Smooth muscle cell (in vitro differentiated cells): Measurements from ENCODE around the gene MRNIP. TPM values are rescaled to one million over a fixed set of nuclear protein-coding genes. Genes with fewer than 3 reads are reported as not detected.

ENCODE experiments used
- DNase-seq: peaks from one replicate; lab custom pipeline; 2025; ENCODE audit not compliant: unreplicated experiment; lab: John Stamatoyannopoulos, UW
- H2AFZ ChIP-seq: fragments of 200-600 bp; sonication (generic); 2 replicates; pipeline ENCODE4 v1.6.0; 2016; ENCODE audit warnings: antibody characterized with exemption, low read depth, mild to moderate bottlenecking
- H3F3A ChIP-seq: fragments of 200-600 bp; sonication (generic); 2 replicates; pipeline ENCODE4 v1.6.0; 2017; ENCODE audit warnings: antibody characterized with exemption, low read depth
- H3K27ac ChIP-seq: fragments of 200-600 bp; sonication (generic); 2 replicates; pipeline ENCODE4 v1.5.1; 2016; ENCODE audit warnings: low read depth, mild to moderate bottlenecking
- H3K27me3 ChIP-seq: fragments of 200-600 bp; sonication (generic); 2 replicates; pipeline ENCODE4 v1.6.1; 2016; ENCODE audit warnings: low read depth, mild to moderate bottlenecking
- H3K36me3 ChIP-seq: fragments of 200-600 bp; sonication (generic); 2 replicates; pipeline ENCODE4 v1.5.1; 2016; ENCODE audit warnings: low read depth
- H3K4me1 ChIP-seq: fragments of 200-600 bp; sonication (generic); 2 replicates; pipeline ENCODE4 v1.5.1; 2016; ENCODE audit warnings: low read depth
- H3K4me2 ChIP-seq: fragments of 200-600 bp; sonication (generic); 2 replicates; pipeline ENCODE4 v1.6.0; 2016; ENCODE audit warnings: mild to moderate bottlenecking
- H3K4me3 ChIP-seq: fragments of 200-600 bp; sonication (generic); 2 replicates; pipeline ENCODE4 v1.5.1; 2016; ENCODE audit warnings: mild to moderate bottlenecking
- H3K79me2 ChIP-seq: fragments of 200-600 bp; sonication (generic); 2 replicates; pipeline ENCODE4 v1.6.0; 2016; ENCODE audit warnings: low read depth, mild to moderate bottlenecking
- H3K9ac ChIP-seq: fragments of 200-600 bp; sonication (generic); 2 replicates; pipeline ENCODE4 v1.6.0; 2016; ENCODE audit warnings: low read depth
- H3K9me3 ChIP-seq: fragments of 200-600 bp; sonication (generic); replicated peaks from 2 replicates; pipeline ENCODE4 v1.5.1; 2016; ENCODE audit warnings: low read depth
- H4K20me1 ChIP-seq: fragments of 200-600 bp; sonication (generic); 2 replicates; pipeline ENCODE4 v1.6.0; 2016; ENCODE audit warnings: low read depth
- WGBS: methylation state at CpG from one replicate; pipeline ENCODE4 v1.1.7; 2016; ENCODE audit warnings: low lambda C conversion rate; 5-methylcytosine and 5-hydroxymethylcytosine counted together
- polyA plus RNA-seq: library from polyadenylated mRNA; unstranded; fragments of >200 nt; fragmentation: Nextera tagmentation; extraction: Ambion mirVana; gene quantifications from 2 replicates; pipeline ENCODE4 v1.2.1, GENCODE V29; 2016
- total RNA-seq: library from RNA; depleted of rRNA; stranded (reverse); fragments of >200 nt; gene quantifications from 2 replicates; pipeline ENCODE4 v1.2.3, GENCODE V29; 2014
- TF ChIP-seq, protein P1 (sequence below): fragments of 200-600 bp; sonication (generic); IDR thresholded peaks from 2 replicates; pipeline ENCODE4 v1.5.1; 2017; ENCODE audit warnings: borderline replicate concordance, mild to moderate bottlenecking, antibody characterized with exemption; ENCODE audit not compliant: insufficient read depth, poor library complexity, severe bottlenecking

The MRNIP gene
- total and polyA plus RNA-seq, 2 experiments from 2014 or later = 11.9 to 16.5 TPM

DNA sequence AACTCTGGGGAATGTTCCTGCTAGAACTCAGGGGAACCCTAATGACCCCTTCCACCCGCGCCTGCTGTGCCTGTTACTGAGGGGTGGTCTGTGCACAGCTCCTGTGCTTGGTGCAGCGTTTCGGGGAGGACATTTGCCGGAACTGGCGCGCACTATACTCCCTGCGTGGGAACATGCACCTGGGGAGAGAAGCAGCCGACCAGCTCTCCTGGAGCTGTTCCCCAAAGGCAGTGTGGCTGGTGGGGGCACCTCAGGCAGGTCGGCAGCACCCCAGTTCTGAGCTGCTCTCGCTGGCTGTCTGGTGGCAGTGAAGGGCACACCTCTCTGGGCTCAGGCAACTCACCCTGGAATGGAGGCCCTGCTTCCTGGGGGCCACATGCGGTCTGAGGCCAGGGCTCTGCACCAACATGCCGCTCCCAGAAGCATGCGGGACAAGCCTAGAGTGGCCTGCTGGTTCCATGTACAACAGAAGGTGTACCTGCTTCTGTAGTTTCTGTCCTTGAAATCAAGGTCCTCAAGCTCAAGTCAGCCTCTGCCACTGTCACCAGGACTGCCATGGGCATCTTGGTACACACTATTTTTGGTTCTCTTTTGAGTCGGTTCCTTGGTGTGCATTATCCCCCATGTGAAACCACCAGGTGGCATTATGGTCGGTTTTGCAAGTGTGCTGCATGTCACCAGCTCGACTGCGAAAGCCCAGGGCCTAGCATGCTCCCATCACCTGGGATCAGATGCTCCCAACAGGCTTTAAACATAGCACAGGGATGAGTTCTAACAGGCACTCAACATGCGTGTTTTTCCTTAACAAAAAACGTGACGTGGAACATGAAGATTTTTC, 7.8 kb upstream of the MRNIP start:
- Histone ChIP-seq H2AFZ (no peak overlapping the region), H3K36me3 (no peaks in the 10 kb centered on the region), H3K4me1 (no peaks in the 10 kb centered on the region), H3K79me2 (no peaks in the 10 kb centered on the region), H3F3A (no peaks in the 10 kb centered on the region), H3K4me3 (no peak overlapping the region), H3K27me3 (no peaks in the 10 kb centered on the region), H3K27ac (no peak overlapping the region), H3K9ac (no peak overlapping the region), H3K9me3 (no peaks in the 10 kb centered on the region), H3K4me2 (no peak overlapping the region), H4K20me1 (no peaks in the 10 kb centered on the region)
- no peak for DNase-seq
- TF ChIP-seq, protein P1, sequence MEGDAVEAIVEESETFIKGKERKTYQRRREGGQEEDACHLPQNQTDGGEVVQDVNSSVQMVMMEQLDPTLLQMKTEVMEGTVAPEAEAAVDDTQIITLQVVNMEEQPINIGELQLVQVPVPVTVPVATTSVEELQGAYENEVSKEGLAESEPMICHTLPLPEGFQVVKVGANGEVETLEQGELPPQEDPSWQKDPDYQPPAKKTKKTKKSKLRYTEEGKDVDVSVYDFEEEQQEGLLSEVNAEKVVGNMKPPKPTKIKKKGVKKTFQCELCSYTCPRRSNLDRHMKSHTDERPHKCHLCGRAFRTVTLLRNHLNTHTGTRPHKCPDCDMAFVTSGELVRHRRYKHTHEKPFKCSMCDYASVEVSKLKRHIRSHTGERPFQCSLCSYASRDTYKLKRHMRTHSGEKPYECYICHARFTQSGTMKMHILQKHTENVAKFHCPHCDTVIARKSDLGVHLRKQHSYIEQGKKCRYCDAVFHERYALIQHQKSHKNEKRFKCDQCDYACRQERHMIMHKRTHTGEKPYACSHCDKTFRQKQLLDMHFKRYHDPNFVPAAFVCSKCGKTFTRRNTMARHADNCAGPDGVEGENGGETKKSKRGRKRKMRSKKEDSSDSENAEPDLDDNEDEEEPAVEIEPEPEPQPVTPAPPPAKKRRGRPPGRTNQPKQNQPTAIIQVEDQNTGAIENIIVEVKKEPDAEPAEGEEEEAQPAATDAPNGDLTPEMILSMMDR = no peak
- 95% methylated on average over 21 of the region's 21 CpGs for whole genome bisulfite sequencing

DNA sequence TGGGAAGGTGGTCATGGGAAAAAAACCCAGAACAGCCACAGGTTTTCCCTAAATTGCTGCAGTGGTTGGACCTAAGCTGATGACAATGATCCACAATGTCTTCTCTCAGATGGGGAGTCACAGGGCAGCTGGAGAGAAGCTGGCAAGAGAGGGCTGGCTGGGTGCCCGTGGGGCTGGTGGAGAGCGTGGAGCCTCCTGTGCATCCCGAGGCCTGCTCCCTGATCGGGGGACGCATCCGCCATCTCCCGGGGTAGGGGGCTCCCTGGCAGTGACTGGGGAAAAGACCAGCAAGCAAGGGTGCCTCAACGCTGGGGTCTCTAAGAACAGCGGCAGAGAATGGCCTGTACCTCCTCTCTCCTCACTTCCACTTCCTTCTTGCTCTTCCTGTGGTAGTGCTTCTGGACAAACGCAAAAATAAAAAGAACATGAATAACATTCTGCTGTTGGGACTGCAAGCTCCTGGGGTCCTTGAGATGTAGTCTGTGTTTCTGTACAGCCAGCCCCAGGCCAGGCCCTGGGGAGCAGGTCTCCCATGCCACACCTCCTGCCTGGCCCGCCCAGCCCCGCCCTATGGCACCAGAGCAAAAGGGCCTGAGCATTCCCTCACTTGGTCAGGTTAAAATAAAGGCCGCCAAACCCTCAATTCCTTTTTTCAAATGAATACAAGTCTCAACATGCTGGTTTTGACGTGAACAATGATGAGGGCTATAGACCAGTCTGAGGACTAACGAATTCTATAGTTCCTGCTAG, 7.0 kb upstream of the MRNIP start:
- Histone ChIP-seq H3K9ac (no peak overlapping the region), H2AFZ (no peak overlapping the region), H3K9me3 (no peaks in the 10 kb centered on the region), H3K79me2 (no peaks in the 10 kb centered on the region), H3K4me3 (no peak overlapping the region), H3K27ac (no peak overlapping the region), H3F3A (no peaks in the 10 kb centered on the region), H3K36me3 (no peaks in the 10 kb centered on the region), H4K20me1 (no peaks in the 10 kb centered on the region), H3K27me3 (no peaks in the 10 kb centered on the region), H3K4me2 (no peak overlapping the region), H3K4me1 (no peaks in the 10 kb centered on the region)
- no peak for DNase-seq
- 94% methylated on average over 15 of the region's 15 CpGs for WGBS
- TF ChIP-seq, protein P1 = no peak

DNA sequence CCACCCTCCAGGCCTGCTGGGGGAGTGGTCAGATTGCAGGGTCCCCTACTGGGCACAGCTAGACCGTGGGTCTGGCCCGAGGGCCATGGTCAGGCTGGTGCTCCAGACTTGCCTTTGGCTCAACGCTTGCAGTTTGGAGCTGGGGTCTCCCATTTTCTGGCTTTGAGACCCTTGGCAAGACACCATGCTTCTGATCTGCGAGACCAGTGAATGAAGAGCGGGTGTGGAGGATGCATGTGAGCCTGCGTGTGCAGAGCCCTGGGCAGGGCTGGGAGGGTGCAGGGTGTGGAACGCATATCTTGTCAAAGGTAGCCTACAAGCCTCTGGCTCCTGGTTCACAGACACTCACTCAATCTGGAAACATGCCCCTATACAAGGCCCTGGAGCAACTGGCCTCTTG, 6.1 kb upstream of the MRNIP start:
- TF ChIP-seq, protein P1 = no peak
- 93% methylated on average over 7 of the region's 7 CpGs for WGBS
- H3K79me2 ChIP-seq = no peaks in the 10 kb centered on the region
- H3K27ac ChIP-seq = no peak overlapping the region
- H3K4me3 ChIP-seq = no peak overlapping the region
- no peak for DNase-seq
- H3K9ac ChIP-seq = no peak overlapping the region
- H3K4me2 ChIP-seq = no peak overlapping the region
- H3K36me3 ChIP-seq = no peaks in the 10 kb centered on the region
- no peaks in the 10 kb centered on the region for H3K9me3 ChIP-seq
- no peaks in the 10 kb centered on the region for H3F3A ChIP-seq
- H4K20me1 ChIP-seq = no peaks in the 10 kb centered on the region
- no peak overlapping the region for H2AFZ ChIP-seq
- no peaks in the 10 kb centered on the region for H3K4me1 ChIP-seq
- no peaks in the 10 kb centered on the region for H3K27me3 ChIP-seq
